T-cell (primary cell): ENCODE results near the gene IFNL2. TPM values are rescaled to one million over a fixed set of nuclear protein-coding genes. Genes with fewer than 3 reads are reported as not detected.

Experiments used
- ATAC-seq, 4 experiments: fragments of 200-7000 bp in 3 of 4; fragments of 150-1000 bp in 1 of 4; cut with Tn5 transposase; replicated peaks in 1 of 4; 1 replicate in 3 of 4; 2 replicates in 1 of 4; pipeline ENCODE4 v1.10.0; 2021; ENCODE audit warnings: moderate library complexity in 3 of 4, mild to moderate bottlenecking in 2 of 4, moderate number of reproducible peaks in 1 of 4
- CTCF ChIA-PET, 2 donors: fragments of 300-600 bp; sonication (Branson Sonifier 250); formaldehyde crosslinking; loops; one replicate each; lab custom pipeline; 2022; ENCODE audit warnings: antibody characterized with exemption in 2 of 2; lab: Charles Lee
- POLR2A ChIA-PET, 2 donors: fragments of 300-600 bp; sonication (Branson Sonifier 250); formaldehyde crosslinking; loops; one replicate each; lab custom pipeline; 2022; ENCODE audit warnings: antibody characterized with exemption in 2 of 2; lab: Charles Lee
- DNase-seq, 35 experiments: peaks; one replicate each; pipeline versions ENCODE4 v3.0.0 to v3.0.0-alpha.2; 2013 to 2023
- H3K27ac ChIP-seq: one replicate; pipeline ENCODE4 v1.5.1; 2013; ENCODE audit warnings: low read length
- H3K27me3 ChIP-seq, 2 experiments: replicated peaks in 1 of 2; 1 replicate in 1 of 2; 2 replicates in 1 of 2; pipeline versions ENCODE4 v1.6.1 to v1.7.0; 2013; ENCODE audit warnings: low read length in 1 of 2, mixed read lengths in 1 of 2; ENCODE audit not compliant: control insufficient read depth in 2 of 2, insufficient read depth in 2 of 2; ENCODE audit errors: extremely low read depth in 1 of 2
- H3K36me3 ChIP-seq, 2 donors: 1 replicate in 1 of 2; 2 replicates in 1 of 2; pipeline versions ENCODE4 v1.6.1 to v1.7.0; 2013; ENCODE audit warnings: low read length in 1 of 2; ENCODE audit not compliant: control insufficient read depth in 2 of 2, insufficient read depth in 1 of 2; ENCODE audit errors: extremely low read depth in 1 of 2
- H3K4me1 ChIP-seq, 2 experiments: 1 replicate in 1 of 2; 2 replicates in 1 of 2; pipeline versions ENCODE4 v1.6.1 to v1.7.0; 2013; ENCODE audit warnings: low read length in 2 of 2, mixed read lengths in 1 of 2; ENCODE audit not compliant: insufficient read depth in 2 of 2, control insufficient read depth in 1 of 2; ENCODE audit errors: extremely low read depth in 1 of 2
- H3K4me3 ChIP-seq, 2 donors: 1 replicate in 1 of 2; 2 replicates in 1 of 2; pipeline versions ENCODE4 v1.5.1 to v1.7.0; 2013; ENCODE audit warnings: mild to moderate bottlenecking in 2 of 2, low read length in 1 of 2, moderate library complexity in 1 of 2; ENCODE audit not compliant: control insufficient read depth in 1 of 2; ENCODE audit errors: extremely low read depth in 1 of 2
- H3K9me3 ChIP-seq: 2 replicates; pipeline ENCODE4 v1.7.0; 2013
- H3K27ac Mint-ChIP-seq, 2 donors: one replicate each; pipeline ENCODE4 v1.8.0; 2020 to 2021; ENCODE audit warnings: mild to moderate bottlenecking in 2 of 2, mixed read lengths in 2 of 2
- H3K27me3 Mint-ChIP-seq, 2 donors: one replicate each; pipeline ENCODE4 v1.8.0; 2021 to 2022; ENCODE audit warnings: mixed read lengths in 2 of 2
- H3K36me3 Mint-ChIP-seq: one replicate; pipeline ENCODE4 v1.8.0; 2021; ENCODE audit warnings: mixed read lengths
- H3K4me1 Mint-ChIP-seq, 3 donors: one replicate each; pipeline ENCODE4 v1.8.0; 2020 to 2022; ENCODE audit warnings: mixed read lengths in 3 of 3, mild to moderate bottlenecking in 1 of 3
- H3K4me3 Mint-ChIP-seq, 3 donors: one replicate each; pipeline ENCODE4 v1.8.0; 2020 to 2022; ENCODE audit warnings: mild to moderate bottlenecking in 3 of 3, mixed read lengths in 3 of 3, moderate library complexity in 3 of 3
- H3K9me3 Mint-ChIP-seq, 3 donors: one replicate each; pipeline ENCODE4 v1.8.0; 2020 to 2022; ENCODE audit warnings: mixed read lengths in 3 of 3
- WGBS: methylation state at CpG from one replicate; pipeline ENCODE4 v1.1.5; 2013; ENCODE audit warnings: missing lambda C conversion rate; ENCODE audit not compliant: insufficient coverage; 5-methylcytosine and 5-hydroxymethylcytosine counted together
- total RNA-seq, 35 experiments: library from RNA in 6 of 35; stranded (reverse) in 6 of 35; fragments of 120-200 nt in 1 of 35; gene quantifications; one replicate each; pipeline versions ENCODE4 v1.2.1 to v1.2.4 and lab custom pipeline; 2013 to 2026

IFNL2 gene
- total RNA-seq, 5 donors from 2014 or later (not counting 1 experiment from before 2014, with no cell fraction given), result not detected

GRCh38 chr19:39277598-39277997 is 9.4 kb downstream of the IFNL2 start:
- ChIA-PET CTCF (no interaction called here), POLR2A (no interaction called here)
- Histone ChIP-seq H3K9me3 (no peaks in the 10 kb centered on the region), H3K4me1 (no peaks in the 10 kb centered on the region), H3K27me3 (peaks cover under 1 to 3% of the 10 kb centered on the region in 2 experiments), H3K4me3 (no peak overlapping the region), H3K36me3 (no peaks in the 10 kb centered on the region), H3K27ac (no peak overlapping the region)
- ATAC-seq, result no peak
- Mint-ChIP-seq H3K9me3 (no peaks in the 10 kb centered on the region), H3K4me1 (no peaks in the 10 kb centered on the region), H3K27me3 (peaks cover 3 to 6% of the 10 kb centered on the region in 2 donors), H3K36me3 (no peaks in the 10 kb centered on the region), H3K27ac (no peak overlapping the region), H3K4me3 (no peak overlapping the region)
- DNase-seq, result no peak
- WGBS, result 86% methylated on average over 5 of the region's 7 CpGs

- H3K4me3 Mint-ChIP-seq, result no peak overlapping the region
- no peak overlapping the region for H3K4me3 ChIP-seq
- H3K36me3 ChIP-seq, result no peaks in the 10 kb centered on the region
- H3K4me1 ChIP-seq, result no peaks in the 10 kb centered on the region
- ChIA-PET POLR2A (no interaction called here), CTCF (no interaction called here)
- DNase-seq (no peak), ATAC-seq (no peak)
- no peaks in the 10 kb centered on the region for H3K4me1 Mint-ChIP-seq
- H3K27me3 ChIP-seq, result peaks cover 0 to 3% of the 10 kb centered on the region in 2 experiments
- H3K27me3 Mint-ChIP-seq, result peaks cover 4 to 15% of the 10 kb centered on the region in 2 donors
- H3K36me3 Mint-ChIP-seq, result peaks cover 4% of the 10 kb centered on the region
- no peak overlapping the region for H3K27ac Mint-ChIP-seq
- H3K9me3 Mint-ChIP-seq, result peaks cover 2 to 9% (median 3%) of the 10 kb centered on the region in 3 donors
- no peaks in the 10 kb centered on the region for H3K9me3 ChIP-seq
- H3K27ac ChIP-seq, result no peak overlapping the region
- WGBS, result no CpG with 5 or more reads among the region's 1 CpG
These were observed 13.8 kb downstream of the IFNL2 start for GRCh38 chr19:39282021-39282420.

- H3K36me3 ChIP-seq, result no peaks in the 10 kb centered on the region
- DNase-seq, result no peak
- no CpG with 5 or more reads among the region's 1 CpG for WGBS
- Mint-ChIP-seq H3K27me3 (peaks cover 2 to 12% of the 10 kb centered on the region in 2 donors), H3K36me3 (peaks cover 4% of the 10 kb centered on the region), H3K27ac (no peak overlapping the region), H3K4me1 (no peaks in the 10 kb centered on the region), H3K9me3 (peaks cover 2 to 9% (median 3%) of the 10 kb centered on the region in 3 donors), H3K4me3 (no peak overlapping the region)
- POLR2A ChIA-PET, result no interaction called here
- CTCF ChIA-PET, result no interaction called here
- no peak overlapping the region for H3K27ac ChIP-seq
- no peaks in the 10 kb centered on the region for H3K9me3 ChIP-seq
- no peak overlapping the region for H3K4me3 ChIP-seq
- H3K4me1 ChIP-seq, result no peaks in the 10 kb centered on the region
- no peak for ATAC-seq
- peaks cover 0 to 3% of the 10 kb centered on the region in 2 experiments for H3K27me3 ChIP-seq
These were observed 15.8 kb downstream of the IFNL2 start for GRCh38 chr19:39284032-39284431.

- no peak for ATAC-seq
- WGBS, result 90% methylated on average over 2 of the region's 4 CpGs
- no peak overlapping the region for H3K27ac ChIP-seq
- H3K4me3 Mint-ChIP-seq, result no peak overlapping the region
- H3K4me3 ChIP-seq, result no peak overlapping the region
- H3K27me3 ChIP-seq, result peaks cover 0 to 2% of the 10 kb centered on the region in 2 experiments
- no peak overlapping the region for H3K27ac Mint-ChIP-seq
- ChIA-PET POLR2A (no interaction called here), CTCF (interaction anchor here in 1 of 2 donors (0.6 kb wide), 1 partner anchor 32 kb away, joined by 3 read pairs; no protein-coding TSS in a partner anchor)
- DNase-seq, result no peak
- no peaks in the 10 kb centered on the region for H3K36me3 Mint-ChIP-seq
- no peaks in the 10 kb centered on the region for H3K9me3 ChIP-seq
- no peaks in the 10 kb centered on the region for H3K9me3 Mint-ChIP-seq
- H3K36me3 ChIP-seq, result no peaks in the 10 kb centered on the region
- peaks cover 5 to 14% of the 10 kb centered on the region in 2 donors for H3K27me3 Mint-ChIP-seq
- H3K4me1 Mint-ChIP-seq, result peaks cover 9 to 13% (median 12%) of the 10 kb centered on the region in 3 donors
- H3K4me1 ChIP-seq, result peaks cover 0 to 11% of the 10 kb centered on the region in 2 experiments
These were observed 25.2 kb downstream of the IFNL2 start for GRCh38 chr19:39293394-39293793.

- H3K4me3 ChIP-seq, result no peak within 1 kb of the TSS
- H3K9me3 Mint-ChIP-seq, result no peaks in the 10 kb centered on the region
- no peaks in the 10 kb centered on the region for H3K36me3 Mint-ChIP-seq
- ChIA-PET CTCF (no interaction called here), POLR2A (no interaction called here)
- H3K4me1 ChIP-seq, result peaks cover 0 to 28% of the 10 kb centered on the region in 2 experiments
- no peak for ATAC-seq
- no peak within 1 kb of the TSS for H3K4me3 Mint-ChIP-seq
- peaks cover 15 to 26% (median 18%) of the 10 kb centered on the region in 3 donors for H3K4me1 Mint-ChIP-seq
- H3K9me3 ChIP-seq, result no peaks in the 10 kb centered on the region
- no peaks in the 10 kb centered on the region for H3K36me3 ChIP-seq
- no peaks in the 10 kb centered on the region for H3K27me3 ChIP-seq
- H3K27me3 Mint-ChIP-seq, result peaks cover 2 to 9% of the 10 kb centered on the region in 2 donors
- H3K27ac Mint-ChIP-seq, result no peak within 1 kb of the TSS
- no peak within 1 kb of the TSS for H3K27ac ChIP-seq
- 88% methylated on average over 11 of the region's 11 CpGs for WGBS
- DNase-seq, result no peak
These were observed 28.0 kb downstream of the IFNL2 start, which contains the start of gene IFNL1 for GRCh38 chr19:39296055-39296645. IFNL1 (plus strand) TSS chr19:39296407; CDS start chr19:39296422, 15 bp downstream.

GRCh38 chr19:39296906-39297305 is 28.7 kb downstream of the IFNL2 start:
- peaks cover 2 to 4% of the 10 kb centered on the region in 2 donors for H3K27me3 Mint-ChIP-seq
- no peak for ATAC-seq
- H3K36me3 Mint-ChIP-seq, result no peaks in the 10 kb centered on the region
- peaks cover 15 to 26% (median 18%) of the 10 kb centered on the region in 3 donors for H3K4me1 Mint-ChIP-seq
- Histone ChIP-seq H3K27me3 (no peaks in the 10 kb centered on the region), H3K27ac (no peak overlapping the region), H3K36me3 (no peaks in the 10 kb centered on the region), H3K4me3 (no peak overlapping the region), H3K9me3 (no peaks in the 10 kb centered on the region), H3K4me1 (peaks cover 0 to 28% of the 10 kb centered on the region in 2 experiments)
- ChIA-PET POLR2A (no interaction called here), CTCF (no interaction called here)
- DNase-seq, result no peak
- no peaks in the 10 kb centered on the region for H3K9me3 Mint-ChIP-seq
- no peak overlapping the region for H3K4me3 Mint-ChIP-seq
- 100% methylated on average over 4 of the region's 4 CpGs for WGBS
- H3K27ac Mint-ChIP-seq, result no peak overlapping the region
